H1 (cell line): ENCODE data around the gene KRT75. TPM values are rescaled to one million over a fixed set of nuclear protein-coding genes. Genes with fewer than 3 reads are reported as not detected.

ENCODE experiments used
- CTCF ChIA-PET: fragments of 300-600 bp; sonication (Branson Sonifier 250); formaldehyde crosslinking; loops from one replicate; lab custom pipeline; 2021; ENCODE audit not compliant: partially characterized antibody; lab: Charles Lee
- POLR2A ChIA-PET: fragments of 300-600 bp; sonication (Branson Sonifier 250); formaldehyde crosslinking; loops from one replicate; lab custom pipeline; 2021; ENCODE audit warnings: inconsistent platforms; ENCODE audit not compliant: partially characterized antibody; lab: Charles Lee
- DNase-seq, 2 experiments: peaks; one replicate each; pipeline versions ENCODE4 v3.0.0 to v3.0.0-alpha.2; 2010 to 2022; ENCODE audit warnings: low spot score in 2 of 2, low read depth in 1 of 2, mixed read lengths in 1 of 2
- FAIRE-seq: peaks from 2 replicates; lab custom pipeline; 2011; peaks lifted over from hg19 to GRCh38; lab: Jason Lieb, UNC
- H2AFZ ChIP-seq: 2 replicates; pipeline ENCODE4 v1.8.1; 2012; ENCODE audit warnings: low read length, inconsistent platforms
- H2AK5ac ChIP-seq: 2 replicates; pipeline ENCODE4 v1.6.1; 2013; ENCODE audit warnings: low read depth, low read length
- H2BK120ac ChIP-seq: replicated peaks from 2 replicates; pipeline ENCODE3; 2013; ENCODE audit warnings: low read depth, low read length, inconsistent platforms
- H2BK12ac ChIP-seq: 2 replicates; pipeline ENCODE4 v1.6.1; 2013; ENCODE audit warnings: low read depth, low read length
- H2BK15ac ChIP-seq: 2 replicates; pipeline ENCODE4 v1.6.1; 2013; ENCODE audit warnings: low read length
- H2BK20ac ChIP-seq: 2 replicates; pipeline ENCODE4 v1.6.1; 2013; ENCODE audit warnings: low read length
- H2BK5ac ChIP-seq: 2 replicates; pipeline ENCODE4 v1.6.1; 2013; ENCODE audit warnings: low read depth, low read length
- H3K14ac ChIP-seq: 2 replicates; pipeline ENCODE4 v1.6.1; 2013; ENCODE audit warnings: inconsistent platforms; ENCODE audit not compliant: insufficient read length
- H3K18ac ChIP-seq: 2 replicates; pipeline ENCODE4 v1.6.1; 2013; ENCODE audit warnings: low read length; ENCODE audit errors: extremely low read depth
- H3K23ac ChIP-seq: 2 replicates; pipeline ENCODE4 v1.6.1; 2013; ENCODE audit warnings: inconsistent platforms; ENCODE audit not compliant: insufficient read length
- H3K23me2 ChIP-seq: 2 replicates; pipeline ENCODE4 v1.6.1; 2013; ENCODE audit warnings: low read depth, low read length
- H3K27ac ChIP-seq: 2 replicates; pipeline ENCODE4 v1.6.1; 2011; ENCODE audit warnings: low read depth, low read length, inconsistent platforms
- H3K27me3 ChIP-seq, 4 experiments: replicated peaks in 1 of 4; 1 replicate in 1 of 4; 2 replicates in 3 of 4; pipeline versions ENCODE4 v1.6.1 to v1.8.1; 2011 to 2013; ENCODE audit warnings: low read length in 3 of 4, mild to moderate bottlenecking in 3 of 4, inconsistent platforms in 2 of 4, mixed read lengths in 2 of 4, moderate library complexity in 1 of 4; ENCODE audit not compliant: control insufficient read depth in 3 of 4, insufficient read depth in 3 of 4; ENCODE audit errors: extremely low read depth in 1 of 4
- H3K36me3 ChIP-seq, 4 experiments: 2 replicates each; pipeline versions ENCODE4 v1.6.1 to v1.8.1; 2011 to 2013; ENCODE audit warnings: mild to moderate bottlenecking in 4 of 4, low read length in 3 of 4, moderate library complexity in 2 of 4, control low read depth in 1 of 4, inconsistent platforms in 1 of 4; ENCODE audit not compliant: insufficient read depth in 4 of 4, control insufficient read depth in 2 of 4
- H3K4ac ChIP-seq: replicated peaks from 2 replicates; pipeline ENCODE3; 2013; ENCODE audit warnings: low read length, low read depth, mixed read lengths, inconsistent platforms; ENCODE audit not compliant: insufficient read length
- H3K4me1 ChIP-seq, 4 experiments: replicated peaks in 1 of 4; 1 replicate in 1 of 4; 2 replicates in 3 of 4; pipeline versions ENCODE4 v1.6.1 to v1.8.1; 2011 to 2013; ENCODE audit warnings: low read length in 3 of 4, inconsistent platforms in 2 of 4, mixed read lengths in 1 of 4; ENCODE audit not compliant: insufficient read depth in 4 of 4, control insufficient read depth in 3 of 4
- H3K4me2 ChIP-seq, 2 experiments: 2 replicates each; pipeline versions ENCODE4 v1.6.1 to v1.8.1; 2011 to 2013; ENCODE audit warnings: low read depth in 2 of 2, low read length in 2 of 2, control low read depth in 1 of 2, inconsistent platforms in 1 of 2, mild to moderate bottlenecking in 1 of 2; ENCODE audit not compliant: insufficient read depth in 1 of 2
- H3K4me3 ChIP-seq, 4 experiments: fragments of 200-600, 300-600 bp in 1 of 4; sonication (generic), shearing (Covaris generic), sonication (Bioruptor Twin) in 1 of 4; 2 replicates each; pipeline versions ENCODE4 v1.5.1 to v1.8.1; 2011 to 2016; ENCODE audit warnings: low read length in 4 of 4, low read depth in 3 of 4, control low read depth in 2 of 4, inconsistent platforms in 2 of 4, mild to moderate bottlenecking in 2 of 4, mixed read lengths in 1 of 4, moderate library complexity in 1 of 4; ENCODE audit not compliant: insufficient read depth in 2 of 4; ENCODE audit errors: extremely low read depth in 1 of 4
- H3K56ac ChIP-seq: replicated peaks from 2 replicates; pipeline ENCODE3; 2013; ENCODE audit warnings: low read depth, mild to moderate bottlenecking, mixed read lengths, low read length, inconsistent platforms; ENCODE audit not compliant: insufficient read length
- H3K79me1 ChIP-seq: 2 replicates; pipeline ENCODE4 v1.6.1; 2013; ENCODE audit warnings: low read depth, low read length, control low read depth
- H3K79me2 ChIP-seq, 2 experiments: 2 replicates each; pipeline versions ENCODE4 v1.6.1 to v1.8.1; 2012 to 2013; ENCODE audit warnings: low read length in 2 of 2, mild to moderate bottlenecking in 2 of 2, inconsistent platforms in 1 of 2; ENCODE audit not compliant: insufficient read depth in 2 of 2, control insufficient read depth in 1 of 2
- H3K9ac ChIP-seq, 4 experiments: replicated peaks in 1 of 4; 1 replicate in 1 of 4; 2 replicates in 3 of 4; pipeline versions ENCODE4 v1.6.1 to v1.8.1; 2011 to 2013; ENCODE audit warnings: low read depth in 3 of 4, low read length in 3 of 4, control low read depth in 2 of 4, mild to moderate bottlenecking in 2 of 4, moderate library complexity in 2 of 4, inconsistent platforms in 1 of 4; ENCODE audit errors: extremely low read depth in 1 of 4
- H3K9me3 ChIP-seq, 2 experiments: 2 replicates each; pipeline versions ENCODE4 v1.6.1 to v1.8.1; 2012 to 2013; ENCODE audit warnings: mild to moderate bottlenecking in 2 of 2, moderate library complexity in 2 of 2, control low read depth in 1 of 2, inconsistent platforms in 1 of 2, low read depth in 1 of 2, low read length in 1 of 2, mixed read lengths in 1 of 2; ENCODE audit not compliant: insufficient read depth in 2 of 2
- H4K20me1 ChIP-seq, 2 experiments: replicated peaks in 1 of 2; 2 replicates each; pipeline versions ENCODE3 to v1.8.1; 2011 to 2013; ENCODE audit warnings: inconsistent platforms in 2 of 2, low read length in 2 of 2, mild to moderate bottlenecking in 1 of 2; ENCODE audit not compliant: insufficient read depth in 2 of 2, control insufficient read depth in 1 of 2
- H4K5ac ChIP-seq: 2 replicates; pipeline ENCODE4 v1.6.1; 2013; ENCODE audit warnings: low read length, low read depth, mixed read lengths, inconsistent platforms; ENCODE audit not compliant: insufficient read length
- H4K8ac ChIP-seq: 2 replicates; pipeline ENCODE4 v1.8.0; 2013; ENCODE audit warnings: mild to moderate bottlenecking, moderate library complexity, low read length, inconsistent platforms; ENCODE audit not compliant: insufficient read depth; ENCODE audit errors: extremely low read depth
- H4K91ac ChIP-seq: replicated peaks from 2 replicates; pipeline ENCODE3; 2013; ENCODE audit warnings: low read length, mixed read lengths, inconsistent platforms; ENCODE audit not compliant: insufficient read length
- GABPA ChIP-seq: IDR thresholded peaks from 2 replicates; pipeline ENCODE4 v1.6.1; 2011; ENCODE audit warnings: mild to moderate bottlenecking, low read length, moderate library complexity, borderline replicate concordance; ENCODE audit not compliant: insufficient read depth
- HDAC2 ChIP-seq, 2 experiments: fragments of 300-600 bp in 1 of 2; sonication (generic) in 1 of 2; IDR thresholded peaks; 2 replicates each; pipeline ENCODE4 v1.6.1; 2011 to 2012; ENCODE audit warnings: low read depth in 2 of 2, low read length in 2 of 2, mild to moderate bottlenecking in 2 of 2, moderate library complexity in 2 of 2, borderline replicate concordance in 1 of 2, inconsistent platforms in 1 of 2
- HDAC6 ChIP-seq: IDR thresholded peaks from one replicate; pipeline ENCODE4 v1.7.1; 2012; ENCODE audit warnings: low read depth, mild to moderate bottlenecking, inconsistent platforms, low read length, moderate library complexity
- RBBP5 ChIP-seq: IDR thresholded peaks from 2 replicates; pipeline ENCODE4 v1.7.1; 2012; ENCODE audit warnings: low read depth, mild to moderate bottlenecking, inconsistent platforms, low read length, moderate library complexity, borderline replicate concordance
- RFX5 ChIP-seq: IDR thresholded peaks from 2 replicates; pipeline ENCODE4 v1.6.1; 2011; ENCODE audit warnings: low read depth, low read length, improper control_type of control experiment, borderline replicate concordance
- SIN3A ChIP-seq, 2 experiments: IDR thresholded peaks in 1 of 2; conservative IDR thresholded peaks in 1 of 2; 2 replicates each; pipeline ENCODE4 v1.6.1; 2011 to 2012; ENCODE audit warnings: low read length in 2 of 2, improper control_type of control experiment in 1 of 2, low read depth in 1 of 2, mild to moderate bottlenecking in 1 of 2
- SIRT6 ChIP-seq: IDR thresholded peaks from one replicate; pipeline ENCODE4 v1.7.1; 2012; ENCODE audit warnings: low read length, inconsistent platforms
- SP2 ChIP-seq: IDR thresholded peaks from 2 replicates; pipeline ENCODE4 v1.6.1; 2012; ENCODE audit warnings: mild to moderate bottlenecking, low read length, inconsistent platforms
- SP4 ChIP-seq: IDR thresholded peaks from 2 replicates; pipeline ENCODE4 v1.6.1; 2012; ENCODE audit warnings: low read length, inconsistent platforms
- SRF ChIP-seq: IDR thresholded peaks from 2 replicates; pipeline ENCODE4 v1.6.1; 2011; ENCODE audit warnings: mild to moderate bottlenecking, low read depth, low read length, moderate library complexity
- WGBS, 2 experiments: shearing (Covaris generic) in 1 of 2; methylation state at CpG; one replicate each; pipeline versions ENCODE4 v1.1.6 to v1.1.7; 2013 to 2015; ENCODE audit warnings: low lambda C conversion rate in 2 of 2, mixed read lengths in 2 of 2, inconsistent platforms in 1 of 2, low coverage in 1 of 2, missing lambda C conversion rate in 1 of 2; ENCODE audit not compliant: insufficient replicate concordance in 2 of 2, insufficient coverage in 1 of 2, insufficient read length in 1 of 2; ENCODE audit errors: extremely low coverage in 1 of 2, missing lambda C conversion rate in 1 of 2; 5-methylcytosine and 5-hydroxymethylcytosine counted together
- polyA plus RNA-seq, 7 experiments: library from polyadenylated mRNA; depleted of rRNA in 3 of 7; stranded (reverse) in 5 of 7; unstranded in 2 of 7; fragments of >200 nt in 5 of 7; fragments of 200-250 nt in 2 of 7; gene quantifications; 1 replicate in 5 of 7; 2 replicates in 1 of 7; 4 replicates in 1 of 7; pipeline versions ENCODE4 v1.2.1 to v1.2.3, GENCODE V29; 2011 to 2013; ENCODE audit warnings: missing spikeins in 2 of 7, mixed read lengths in 2 of 7
- total RNA-seq: library from RNA; stranded (reverse); fragmentation: NEBNext Ultra II Directional; extraction: Animal tissue kit (Norgen Biotek cat#: 25700); gene quantifications from 2 replicates; pipeline ENCODE4 v1.2.1, GENCODE V29; 2021

The KRT75 gene
- total and polyA plus RNA-seq, 2 of the 8 experiments (the other 6 are each of a cell fraction or from before 2014, with no cell fraction given): not detected

GRCh38 chr12:52403561-52403960 is 30.6 kb downstream of the KRT75 start:
- H4K20me1 ChIP-seq: no peaks in the 10 kb centered on the region
- no peak overlapping the region for H3K14ac ChIP-seq
- FAIRE-seq (no peak), DNase-seq (no peak)
- no peak overlapping the region for H3K4me2 ChIP-seq
- no peak overlapping the region for H2BK5ac ChIP-seq
- no peak overlapping the region for H3K27ac ChIP-seq
- H3K9ac ChIP-seq: no peak overlapping the region
- no peak overlapping the region for H2BK20ac ChIP-seq
- H3K4me3 ChIP-seq: no peak overlapping the region
- H2BK120ac ChIP-seq: no peak overlapping the region
- H3K79me2 ChIP-seq: no peaks in the 10 kb centered on the region
- H2BK15ac ChIP-seq: no peak overlapping the region
- no peak overlapping the region for H2AK5ac ChIP-seq
- no peak overlapping the region for H3K56ac ChIP-seq
- ChIA-PET CTCF (interaction anchor here (0.6 to 5.6 kb wide), 11 partner anchors 9 to 475 kb away, joined by 3 to 36 read pairs (median 4); partner anchors contain the start of gene KRT5), POLR2A (no interaction called here)
- no peak overlapping the region for H2BK12ac ChIP-seq
- 0 out of 2 replicates have a peak overlapping the region, but pooled peaks have one; percentile 17 for H4K8ac ChIP-seq
- H4K91ac ChIP-seq: no peak overlapping the region
- H3K18ac ChIP-seq: no peak overlapping the region
- TF ChIP-seq SIN3A (conservative IDR thresholded peaks at IDR 0.05 in 1 of 2, IDR thresholded peaks at IDR 0.05 in 1 of 2; ENCODE audit: low read depth in 1 of 2, low read length in 2 of 2) (no peak), SRF (no peak), GABPA (no peak), RFX5 (no peak), SP2 (no peak), HDAC2 (IDR thresholded peaks at IDR 0.05; ENCODE audit: borderline replicate concordance in 1 of 2, low read depth in 2 of 2, low read length in 2 of 2) (no peak), SP4 (no peak), RBBP5 (no peak), HDAC6 (no peak), SIRT6 (no peak)
- H4K5ac ChIP-seq: no peak overlapping the region
- H3K79me1 ChIP-seq: no peaks in the 10 kb centered on the region
- H3K4ac ChIP-seq: no peak overlapping the region
- no peak overlapping the region for H3K23ac ChIP-seq
- no peak overlapping the region for H2AFZ ChIP-seq
- peaks cover 2 to 5% of the 10 kb centered on the region in 2 experiments; a peak in 1 of 4 replicates for H3K9me3 ChIP-seq
- H3K27me3 ChIP-seq: no peaks in the 10 kb centered on the region; a peak in 1 of 7 replicates
- 90% methylated on average over 9 of the region's 9 CpGs; no CpG with 5 or more reads in 1 of the 2 experiments for WGBS, 2 experiments
- peaks cover 3% of the 10 kb centered on the region; the same call in 1 of the 2 replicates for H3K23me2 ChIP-seq
- no peaks in the 10 kb centered on the region for H3K36me3 ChIP-seq
- H3K4me1 ChIP-seq: peaks cover 0 to 5% (median under 1%) of the 10 kb centered on the region in 4 experiments; a peak in 1 of 7 replicates
